GM12873 (cell line): ENCODE data around the gene ELOVL1.

ENCODE experiments used
- TF ChIP-seq, protein P1 (sequence below): IDR thresholded peaks from 2 replicates; pipeline ENCODE4 v1.5.1; 2012; ENCODE audit warnings: low read depth, mild to moderate bottlenecking, moderate library complexity, low read length, control low read depth; ENCODE audit not compliant: insufficient read depth; ENCODE audit errors: missing control alignments

ELOVL1 gene

DNA sequence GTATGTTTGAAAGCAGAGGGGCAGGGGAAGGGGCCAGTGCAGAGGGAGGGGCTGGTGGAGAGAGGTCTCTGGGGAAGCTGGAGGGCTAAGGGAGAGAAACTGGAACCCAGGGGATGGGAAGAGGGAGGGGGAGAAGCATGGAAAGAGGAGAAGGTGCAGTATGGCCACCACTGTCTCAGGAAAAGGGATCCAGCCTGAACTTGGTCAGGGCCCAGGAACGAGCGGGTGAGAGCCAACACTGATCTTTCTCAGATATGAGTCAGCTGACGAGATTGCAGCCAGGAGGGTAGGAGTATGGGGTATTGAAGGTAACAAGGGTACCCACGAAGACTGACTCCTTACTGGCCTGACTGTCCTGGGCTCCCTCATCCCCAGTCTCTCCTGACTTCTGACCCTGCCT is 49.0 kb downstream of the ELOVL1 start:
- TF ChIP-seq, protein P1, sequence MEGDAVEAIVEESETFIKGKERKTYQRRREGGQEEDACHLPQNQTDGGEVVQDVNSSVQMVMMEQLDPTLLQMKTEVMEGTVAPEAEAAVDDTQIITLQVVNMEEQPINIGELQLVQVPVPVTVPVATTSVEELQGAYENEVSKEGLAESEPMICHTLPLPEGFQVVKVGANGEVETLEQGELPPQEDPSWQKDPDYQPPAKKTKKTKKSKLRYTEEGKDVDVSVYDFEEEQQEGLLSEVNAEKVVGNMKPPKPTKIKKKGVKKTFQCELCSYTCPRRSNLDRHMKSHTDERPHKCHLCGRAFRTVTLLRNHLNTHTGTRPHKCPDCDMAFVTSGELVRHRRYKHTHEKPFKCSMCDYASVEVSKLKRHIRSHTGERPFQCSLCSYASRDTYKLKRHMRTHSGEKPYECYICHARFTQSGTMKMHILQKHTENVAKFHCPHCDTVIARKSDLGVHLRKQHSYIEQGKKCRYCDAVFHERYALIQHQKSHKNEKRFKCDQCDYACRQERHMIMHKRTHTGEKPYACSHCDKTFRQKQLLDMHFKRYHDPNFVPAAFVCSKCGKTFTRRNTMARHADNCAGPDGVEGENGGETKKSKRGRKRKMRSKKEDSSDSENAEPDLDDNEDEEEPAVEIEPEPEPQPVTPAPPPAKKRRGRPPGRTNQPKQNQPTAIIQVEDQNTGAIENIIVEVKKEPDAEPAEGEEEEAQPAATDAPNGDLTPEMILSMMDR, result no peak

DNA sequence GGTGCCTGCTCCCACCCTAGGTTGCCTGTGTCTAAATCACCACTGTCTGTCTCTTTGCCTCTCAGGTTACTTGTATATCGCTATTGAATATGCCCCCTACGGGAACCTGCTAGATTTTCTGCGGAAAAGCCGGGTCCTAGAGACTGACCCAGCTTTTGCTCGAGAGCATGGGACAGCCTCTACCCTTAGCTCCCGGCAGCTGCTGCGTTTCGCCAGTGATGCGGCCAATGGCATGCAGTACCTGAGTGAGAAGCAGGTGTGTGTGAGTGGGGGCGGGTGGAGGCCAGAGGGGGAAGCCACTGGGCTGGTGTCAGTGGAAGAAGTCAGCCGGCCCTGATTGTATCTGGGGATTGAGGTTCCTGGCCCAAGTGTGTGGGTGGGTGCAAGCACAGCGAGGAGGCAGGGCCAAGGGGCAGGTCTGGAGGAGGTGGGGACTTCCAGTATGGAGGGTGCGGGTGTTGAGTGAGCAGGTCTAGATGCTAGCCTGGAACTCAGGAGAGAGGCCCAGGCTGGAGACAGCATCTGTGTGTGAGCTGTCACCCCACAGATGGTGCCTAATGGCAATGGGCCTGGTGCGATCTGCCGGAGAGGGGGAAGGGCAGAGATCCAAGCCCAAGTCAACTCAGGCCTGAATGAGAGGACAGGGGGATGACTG is 49.9 kb downstream of the ELOVL1 start:
- TF ChIP-seq, protein P1, result no peak

DNA sequence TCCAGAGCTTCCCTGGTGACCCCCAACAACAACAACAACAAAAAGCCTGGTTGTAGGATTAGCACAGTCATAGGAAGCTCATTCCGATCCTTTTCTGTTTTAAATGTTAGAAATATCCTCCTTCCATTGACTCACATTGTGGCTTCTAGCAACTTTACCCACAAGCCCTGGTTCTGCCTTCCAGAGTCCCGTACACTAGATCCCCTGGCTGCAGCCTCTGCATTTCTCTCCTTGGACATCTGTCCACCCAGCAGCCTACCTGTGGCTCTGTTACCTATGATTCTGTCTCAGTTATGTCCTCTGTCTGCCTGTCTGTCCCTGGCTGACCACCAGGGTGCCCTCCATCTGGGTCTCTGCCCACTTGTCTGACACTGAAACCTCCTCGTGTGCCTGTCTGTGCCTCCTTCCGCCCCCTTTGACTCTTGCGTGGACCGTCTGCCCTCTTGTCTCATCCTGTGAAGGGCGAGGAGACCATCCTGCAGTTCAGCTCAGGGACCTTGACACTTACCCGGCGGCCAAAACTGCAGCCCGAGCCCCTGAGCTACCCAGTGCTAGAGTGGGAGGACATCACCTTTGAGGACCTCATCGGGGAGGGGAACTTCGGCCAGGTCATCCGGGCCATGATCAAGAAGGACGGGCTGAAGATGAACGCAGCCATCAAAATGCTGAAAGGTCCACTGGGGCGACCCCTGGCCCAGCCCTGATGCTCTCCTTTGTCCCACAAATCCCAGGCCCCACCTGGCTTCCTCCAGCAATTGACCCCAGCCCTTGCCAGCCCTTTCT is 50.9 kb downstream of the ELOVL1 start:
- TF ChIP-seq, protein P1, result peak; percentile 25

- TF ChIP-seq, protein P1, result no peak
Measured at GRCh38 chr1:43315963-43316737, 51.7 kb downstream of the ELOVL1 start.

DNA sequence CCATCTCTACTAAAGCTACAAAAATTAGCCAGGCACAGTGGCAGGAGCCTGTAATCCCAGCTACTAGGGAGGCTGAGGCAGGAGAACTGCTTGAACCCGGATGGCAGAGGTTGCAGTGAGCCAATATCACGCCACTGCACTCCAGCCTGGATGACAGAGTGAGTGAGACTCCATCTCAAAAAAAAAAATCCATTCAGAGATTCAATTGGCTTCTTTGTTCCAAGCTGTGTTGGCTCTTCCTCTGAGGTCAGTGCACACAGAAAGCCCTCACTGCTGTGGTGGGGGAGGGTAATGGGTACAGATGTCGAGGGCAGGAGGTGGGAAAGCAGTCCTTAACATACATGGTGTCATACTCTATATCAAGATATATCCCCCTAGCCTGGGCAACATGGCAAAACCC is 52.3 kb downstream of the ELOVL1 start:
- TF ChIP-seq, protein P1, result no peak

- TF ChIP-seq, protein P1, result no peak
Measured at GRCh38 chr1:43314233-43314632, 53.6 kb downstream of the ELOVL1 start.

DNA sequence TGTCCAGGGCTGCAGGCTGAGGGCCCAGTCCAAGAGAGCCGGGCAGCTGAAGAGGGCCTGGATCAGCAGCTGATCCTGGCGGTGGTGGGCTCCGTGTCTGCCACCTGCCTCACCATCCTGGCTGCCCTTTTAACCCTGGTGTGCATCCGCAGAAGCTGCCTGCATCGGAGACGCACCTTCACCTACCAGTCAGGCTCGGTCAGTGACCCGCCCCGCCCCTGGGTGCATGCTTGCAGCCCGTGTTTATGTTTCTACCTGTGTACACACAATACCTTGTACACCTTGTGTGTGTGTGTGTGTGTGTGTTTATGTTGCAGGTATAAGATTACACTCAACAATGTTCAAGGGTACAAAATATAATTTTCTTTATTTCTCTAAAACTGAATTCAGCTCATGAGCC is 54.0 kb downstream of the ELOVL1 start:
- TF ChIP-seq, protein P1, result no peak
